HG02588 (cell line): Measurements from ENCODE around the gene ANKRD34A.

ENCODE experiments used
- ATAC-seq: cut with Tn5 transposase; IDR thresholded peaks from one replicate; pipeline ENCODE4 v1.9.1; 2021; ENCODE audit warnings: mild to moderate bottlenecking, moderate library complexity; ENCODE audit not compliant: unreplicated experiment

ANKRD34A gene

GRCh38 chr1:145974721-145975120, 10.3 kb upstream of the ANKRD34A start:
- no peak for ATAC-seq

- ATAC-seq: no peak
Observed at GRCh38 chr1:145972580-145972979, 8.2 kb upstream of the ANKRD34A start.

GRCh38 chr1:145967288-145967687, 2.9 kb upstream of the ANKRD34A start:
- no peak for ATAC-seq

DNA sequence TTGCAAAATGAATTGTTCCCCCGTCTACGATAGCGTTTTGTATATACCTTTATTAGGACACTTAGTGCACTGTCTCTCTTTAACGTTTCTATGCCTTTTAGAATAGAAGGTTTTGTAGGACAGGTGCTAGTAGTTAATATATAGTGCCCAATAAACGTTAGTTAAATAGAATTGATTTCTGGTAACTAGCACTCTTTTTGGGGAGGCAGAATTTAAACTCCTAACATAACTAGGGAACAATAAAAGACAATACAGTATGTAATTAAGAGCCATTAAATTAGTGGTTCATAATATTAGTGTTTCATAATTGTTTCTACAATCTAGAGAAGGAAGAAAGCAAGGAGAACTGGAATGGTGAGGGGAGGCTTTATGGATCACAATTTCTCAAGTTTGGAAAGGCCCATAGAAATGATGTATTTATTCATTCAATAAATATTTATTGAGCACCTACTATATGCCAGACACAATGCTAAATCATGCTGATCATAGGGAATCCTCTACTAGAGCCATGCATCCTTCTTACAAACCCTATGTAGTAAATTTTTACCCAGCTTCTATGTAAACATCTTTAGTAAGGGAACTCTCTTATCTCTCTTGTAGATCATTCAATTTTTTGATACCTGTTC, 857 bp upstream of the ANKRD34A start:
- no peak for ATAC-seq

GRCh38 chr1:145963265-145964019, 933 bp downstream of the ANKRD34A start:
- ATAC-seq: no peak

DNA sequence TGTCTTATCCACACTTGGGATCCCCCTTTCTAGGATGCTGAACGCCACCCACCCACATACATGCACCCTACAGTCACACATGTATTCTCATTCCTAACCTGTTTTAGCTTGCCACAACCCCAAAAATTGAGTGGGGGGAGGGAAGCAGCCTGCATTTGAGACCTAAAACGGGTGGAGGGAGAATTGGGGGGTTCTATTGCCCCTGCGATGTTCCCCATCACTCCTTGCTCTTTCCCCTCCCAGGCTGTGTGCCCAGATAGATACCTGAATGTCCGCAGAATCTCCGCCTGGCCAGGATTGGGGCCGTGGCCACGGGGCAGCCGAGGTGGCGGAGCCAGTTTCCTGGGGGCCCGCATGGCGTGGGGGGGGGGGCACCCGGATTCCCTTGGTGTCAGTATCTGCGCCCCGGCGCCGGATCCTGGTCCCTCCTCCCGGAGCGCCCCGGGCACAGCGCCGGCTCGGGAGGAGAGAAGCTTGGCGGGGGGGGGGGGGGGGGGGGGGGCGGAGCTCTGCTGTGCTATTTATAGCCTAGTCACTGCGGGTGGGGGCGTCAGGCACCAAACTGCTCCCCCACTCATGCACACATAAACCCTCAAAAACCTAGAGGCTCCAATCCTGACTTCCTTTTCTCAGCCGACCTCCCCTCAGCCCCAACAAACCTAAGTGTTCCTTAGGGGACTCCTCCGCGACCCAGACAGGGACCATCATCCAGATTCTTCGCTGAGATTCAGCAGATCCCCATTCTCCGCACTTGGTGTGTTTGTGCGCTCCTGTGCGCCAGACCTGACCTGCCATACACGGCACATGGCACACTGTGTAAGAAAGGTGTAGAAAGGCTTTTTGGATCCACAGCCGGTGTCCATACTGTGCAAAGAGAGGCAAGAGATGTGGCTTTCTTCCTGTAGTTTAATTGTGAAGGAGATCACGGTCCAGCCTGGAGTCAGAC, 1.9 kb downstream of the ANKRD34A start:
- ATAC-seq: no peak

GRCh38 chr1:145961425-145962156, 2.8 kb downstream of the ANKRD34A start:
- ATAC-seq: no peak

GRCh38 chr1:145961109-145961424, 3.3 kb downstream of the ANKRD34A start:
- ATAC-seq: no peak

DNA sequence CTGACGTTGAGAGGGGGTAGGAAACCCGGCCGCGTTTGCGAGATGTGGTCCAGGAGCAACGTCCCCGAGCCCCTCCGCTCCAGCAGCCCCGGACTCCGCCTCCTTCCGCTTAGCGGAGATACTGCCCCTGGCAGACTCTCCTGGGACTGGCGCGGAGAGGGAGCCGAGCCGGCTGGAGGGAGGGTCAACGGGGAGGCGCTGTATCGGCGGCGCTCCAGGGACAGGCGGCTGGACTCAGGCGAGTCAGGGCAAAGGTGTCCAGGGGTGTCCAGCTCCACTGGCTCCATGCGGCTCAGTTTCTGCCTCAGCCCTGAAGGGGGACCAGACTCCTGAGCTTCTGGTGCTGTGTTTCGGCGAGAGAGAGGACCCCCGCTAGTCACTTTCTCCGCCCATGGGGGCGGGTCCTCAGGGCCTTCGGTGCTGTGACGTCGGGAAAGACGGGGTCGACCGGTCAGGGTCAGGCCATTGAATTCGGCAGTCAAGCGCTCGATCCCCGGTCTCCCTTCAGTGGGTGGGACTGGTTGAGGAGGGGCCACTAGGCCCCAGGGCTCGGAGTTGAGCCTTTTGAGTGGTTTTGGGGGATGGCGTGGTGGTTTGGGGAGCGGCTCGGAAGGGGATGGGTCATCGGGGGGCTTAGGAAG, 3.8 kb downstream of the ANKRD34A start:
- ATAC-seq: no peak

DNA sequence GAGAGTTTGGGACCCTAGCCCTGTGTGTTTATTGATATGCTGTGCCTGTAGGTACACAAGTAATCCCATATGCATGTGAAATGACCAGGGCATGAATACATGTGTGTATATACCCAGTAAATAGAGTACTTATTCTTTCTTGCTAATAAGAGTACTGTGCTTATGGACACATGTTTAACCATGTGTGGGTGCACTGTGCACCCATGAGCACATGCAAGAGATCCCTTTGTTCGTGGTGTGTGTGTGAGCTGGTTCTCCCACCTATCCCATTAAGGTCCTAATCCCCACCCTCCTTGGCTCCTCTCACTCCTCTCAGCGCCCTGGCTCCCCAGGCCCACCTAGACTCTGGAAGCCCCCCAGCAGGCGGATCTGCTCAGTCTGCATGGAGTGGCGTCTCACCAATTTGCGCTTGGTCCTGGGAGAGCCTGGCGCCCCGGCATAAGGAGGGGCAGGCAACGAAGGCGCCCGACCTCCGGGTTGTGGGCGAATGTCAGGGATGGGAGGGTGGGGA, 4.4 kb downstream of the ANKRD34A start:
- no peak for ATAC-seq

DNA sequence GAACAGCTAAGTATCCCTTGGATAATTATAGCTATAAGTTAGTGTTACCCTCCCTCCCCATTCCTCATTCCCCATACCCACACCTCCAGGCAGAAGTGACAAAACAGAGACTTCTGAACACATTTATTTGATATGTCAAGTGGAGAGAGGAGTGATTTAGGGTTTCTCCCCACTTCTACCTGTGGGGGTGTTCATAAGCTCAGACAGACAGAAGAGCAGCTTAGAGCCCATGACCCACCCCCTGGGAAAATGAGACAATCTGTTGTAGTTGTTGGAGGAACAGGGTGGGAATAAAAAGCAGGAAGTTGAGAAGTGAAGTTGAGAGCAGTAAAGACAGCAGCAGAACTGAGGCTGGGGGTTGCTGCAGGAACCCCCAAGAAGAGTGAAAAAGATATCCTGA, 5.0 kb downstream of the ANKRD34A start:
- ATAC-seq: no peak

GRCh38 chr1:145958734-145959133, 5.6 kb downstream of the ANKRD34A start:
- ATAC-seq: no peak

GRCh38 chr1:145957443-145958319, 6.7 kb downstream of the ANKRD34A start, which contains the start of gene LIX1L:
LIX1L (minus strand) TSS chr1:145958017; CDS start chr1:145957927, 90 bp downstream.
- peak; percentile 89 for ATAC-seq

DNA sequence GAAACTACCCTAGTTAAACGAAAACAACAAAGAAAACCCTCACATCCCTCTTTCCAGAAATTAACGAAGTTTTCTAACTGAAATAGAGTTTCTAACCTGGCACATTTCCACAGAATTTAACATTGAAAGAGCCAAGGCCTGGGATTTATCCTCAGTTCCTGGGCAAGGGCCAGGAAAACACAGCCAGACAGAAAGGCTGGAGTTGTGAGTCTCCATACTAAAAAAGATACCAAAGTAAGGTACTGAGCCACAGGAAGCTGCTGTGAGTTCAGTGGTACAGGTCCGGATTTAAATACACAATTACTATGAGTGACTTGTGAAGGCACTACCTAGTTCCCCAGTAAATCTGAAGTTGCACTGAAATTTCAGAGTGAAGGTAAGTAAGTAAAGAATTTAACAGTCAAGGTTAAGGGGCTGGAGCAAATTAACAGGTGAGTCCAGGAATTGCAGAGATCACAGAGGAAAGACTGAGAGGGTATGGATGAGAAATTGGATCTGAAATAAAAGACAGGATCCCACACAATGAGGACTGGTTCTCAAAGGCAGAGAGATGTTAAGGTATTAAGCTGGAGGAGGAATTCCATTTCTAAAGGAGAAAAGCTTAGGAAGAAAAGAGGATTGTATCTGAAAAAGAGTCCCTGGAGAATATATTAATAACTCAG, 7.5 kb downstream of the ANKRD34A start:
- ATAC-seq: no peak

DNA sequence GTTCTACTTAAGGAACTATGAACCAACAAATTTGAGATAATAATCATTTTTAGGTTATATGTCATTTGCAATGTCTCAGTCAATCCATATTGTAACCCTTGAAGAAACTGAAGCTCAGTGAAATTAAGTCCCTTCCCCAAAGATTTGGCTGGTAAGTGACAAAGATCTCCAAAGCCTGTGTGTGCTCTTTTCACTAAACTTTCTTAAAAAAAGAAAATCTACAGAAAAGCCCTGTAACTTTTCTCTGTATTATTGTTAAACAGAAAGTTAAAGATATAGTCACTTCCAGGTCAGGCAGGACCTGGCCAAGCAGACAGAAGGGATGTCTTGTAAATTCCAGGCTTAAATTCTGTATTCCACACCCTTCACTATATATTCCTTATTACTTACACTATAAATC, 8.0 kb downstream of the ANKRD34A start:
- no peak for ATAC-seq

- no peak for ATAC-seq
Observed at GRCh38 chr1:145955436-145955835, 8.9 kb downstream of the ANKRD34A start.

GRCh38 chr1:145953861-145954260, 10.5 kb downstream of the ANKRD34A start:
- no peak for ATAC-seq

DNA sequence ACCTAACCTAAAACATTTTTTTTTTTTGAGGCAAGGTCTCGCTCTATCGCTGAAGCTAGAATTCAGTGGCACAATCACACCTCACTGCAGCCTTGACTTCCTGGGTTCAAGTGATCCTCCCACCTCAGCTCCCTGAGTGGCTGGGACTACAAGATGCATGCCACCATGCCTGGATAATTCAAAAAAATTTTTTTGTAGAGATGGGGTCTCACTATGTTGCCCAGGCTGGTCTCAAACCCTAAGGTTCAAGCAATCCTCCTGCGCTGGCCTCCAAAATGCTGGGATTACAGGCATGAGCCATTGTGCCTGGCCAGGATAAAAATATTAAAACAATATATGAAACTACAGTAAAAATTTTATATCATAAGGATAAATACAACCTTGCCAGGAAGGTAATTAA, 11.5 kb downstream of the ANKRD34A start:
- no peak for ATAC-seq

- ATAC-seq: no peak
Observed at GRCh38 chr1:145951526-145951925, 12.8 kb downstream of the ANKRD34A start.
